ENCODE measurements around the gene SEMA5B. TPM values are rescaled to one million over a fixed set of nuclear protein-coding genes. Genes with fewer than 3 reads are reported as not detected.

Gene SEMA5B
- total and polyA plus RNA-seq, 2 donors: 0.46 to 0.99 TPM

GRCh38 chr3:122988508-122988907 lies 39.1 kb downstream of the SEMA5B start:
- Histone ChIP-seq H3K27me3 (ENCODE audit: control insufficient read depth in 2 of 2, insufficient read depth in 1 of 2, low read length in 1 of 2) (peaks cover 0 to 48% of the 10 kb centered on the region in 2 donors), H3K9me3 (ENCODE audit: control insufficient read depth in 2 of 2, insufficient read depth in 1 of 2, low read length in 1 of 2) (no peaks in the 10 kb centered on the region), H3K27ac (ENCODE audit: low read depth in 1 of 2, low read length in 1 of 2) (no peak overlapping the region), H3K4me3 (ENCODE audit: low read length in 2 of 2) (no peak overlapping the region), H3K4me1 (ENCODE audit: control insufficient read depth in 2 of 2, insufficient read depth in 2 of 2, low read length in 2 of 2) (no peaks in the 10 kb centered on the region), H3K36me3 (ENCODE audit: control insufficient read depth in 2 of 2, insufficient read depth in 2 of 2, low read length in 1 of 2) (no peaks in the 10 kb centered on the region)
- 84% methylated on average over 5 of the region's 5 CpGs for WGBS
- no peak for DNase-seq (ENCODE audit: low read depth in 6 of 9, low spot score in 9 of 9)

DNA sequence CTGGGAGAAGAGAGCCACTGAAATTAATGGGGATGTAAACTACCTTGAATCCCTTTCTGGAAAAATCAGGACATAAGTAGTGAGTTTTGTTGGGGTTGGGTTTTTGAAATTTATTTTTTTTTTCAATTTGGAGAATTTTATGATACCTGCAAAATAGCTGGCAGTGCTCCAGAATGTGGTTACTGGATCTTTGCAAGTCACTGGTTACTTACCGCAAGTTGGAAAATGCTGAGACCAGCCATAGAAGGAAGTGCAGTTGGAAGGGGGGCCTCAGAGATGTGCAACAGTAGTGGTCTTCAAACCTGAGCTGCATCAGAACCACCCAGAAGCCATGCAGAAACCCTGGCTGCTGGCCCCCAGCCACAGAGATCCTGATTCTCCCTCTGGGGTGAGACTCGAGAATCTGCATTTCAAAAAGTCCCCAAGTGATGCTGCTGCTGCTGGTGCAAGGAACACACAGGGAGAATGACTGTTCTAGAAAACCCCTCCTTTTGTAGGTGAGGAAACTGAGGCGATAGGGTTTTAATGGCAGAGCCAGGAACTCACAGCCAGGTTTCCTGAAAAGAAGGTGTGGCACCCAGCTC lies 39.7 kb downstream of the SEMA5B start:
- 31% methylated on average over 3 of the region's 3 CpGs for WGBS
- Histone ChIP-seq H3K36me3 (ENCODE audit: control insufficient read depth in 2 of 2, insufficient read depth in 2 of 2, low read length in 1 of 2) (no peaks in the 10 kb centered on the region), H3K4me1 (ENCODE audit: control insufficient read depth in 2 of 2, insufficient read depth in 2 of 2, low read length in 2 of 2) (no peaks in the 10 kb centered on the region), H3K27me3 (ENCODE audit: control insufficient read depth in 2 of 2, insufficient read depth in 1 of 2, low read length in 1 of 2) (peaks cover 0 to 42% of the 10 kb centered on the region in 2 donors), H3K27ac (ENCODE audit: low read depth in 1 of 2, low read length in 1 of 2) (no peak overlapping the region), H3K4me3 (ENCODE audit: low read length in 2 of 2) (no peak overlapping the region), H3K9me3 (ENCODE audit: control insufficient read depth in 2 of 2, insufficient read depth in 1 of 2, low read length in 1 of 2) (no peaks in the 10 kb centered on the region)
- no peak for DNase-seq (ENCODE audit: low read depth in 6 of 9, low spot score in 9 of 9)

DNA sequence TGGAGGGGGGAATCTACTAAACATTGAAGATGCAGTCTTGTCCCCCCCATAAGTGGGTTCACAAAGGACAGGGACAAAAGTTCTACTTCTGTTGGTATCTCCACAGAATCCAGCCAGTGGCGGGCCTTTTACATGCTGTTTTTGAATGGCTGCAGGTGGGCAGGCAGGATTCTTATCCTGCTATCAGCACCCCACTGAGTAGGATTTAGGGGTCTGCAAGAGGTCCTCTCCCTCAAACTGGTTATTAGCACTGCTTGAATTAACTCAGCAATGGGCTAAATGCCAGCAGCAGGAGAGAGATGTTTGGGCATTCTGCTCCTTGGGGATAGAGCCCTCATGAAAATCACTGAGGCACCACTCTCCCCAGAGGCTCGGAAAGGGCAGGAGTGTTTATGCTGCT lies 40.3 kb downstream of the SEMA5B start:
- H3K4me1 ChIP-seq (ENCODE audit: control insufficient read depth in 2 of 2, insufficient read depth in 2 of 2, low read length in 2 of 2): no peaks in the 10 kb centered on the region
- H3K36me3 ChIP-seq (ENCODE audit: control insufficient read depth in 2 of 2, insufficient read depth in 2 of 2, low read length in 1 of 2): no peaks in the 10 kb centered on the region
- no peaks in the 10 kb centered on the region for H3K9me3 ChIP-seq (ENCODE audit: control insufficient read depth in 2 of 2, insufficient read depth in 1 of 2, low read length in 1 of 2)
- no peak overlapping the region for H3K4me3 ChIP-seq (ENCODE audit: low read length in 2 of 2)
- H3K27ac ChIP-seq (ENCODE audit: low read depth in 1 of 2, low read length in 1 of 2): no peak overlapping the region
- WGBS: 97% methylated on average over 2 of the region's 2 CpGs
- H3K27me3 ChIP-seq (ENCODE audit: control insufficient read depth in 2 of 2, insufficient read depth in 1 of 2, low read length in 1 of 2): peaks cover 0 to 37% of the 10 kb centered on the region in 2 donors
- DNase-seq (ENCODE audit: low read depth in 6 of 9, low spot score in 9 of 9): no peak

DNA sequence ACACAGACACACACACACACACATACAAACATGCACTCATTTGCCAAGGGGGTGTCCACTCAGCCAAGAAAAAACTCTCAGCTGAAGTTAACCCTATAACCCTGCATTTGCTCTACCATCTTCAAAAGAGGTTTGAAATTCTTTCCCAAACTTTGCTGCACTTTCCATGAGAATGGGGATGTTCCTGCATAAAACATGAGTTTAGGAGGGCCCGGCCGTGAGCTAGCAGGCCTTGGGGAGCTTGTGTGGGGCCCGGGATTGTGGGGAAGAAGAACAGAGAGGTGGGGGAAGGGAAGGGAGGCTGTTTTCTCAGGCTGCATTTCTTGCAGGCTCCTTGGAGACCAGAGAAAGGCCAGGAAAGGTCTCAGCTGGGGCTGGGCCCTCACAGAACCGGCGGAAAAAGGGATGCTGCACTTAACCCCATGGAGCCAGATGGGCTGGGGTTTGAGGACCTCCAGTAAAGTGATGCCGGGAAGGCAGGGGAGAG lies 40.8 kb downstream of the SEMA5B start:
- WGBS: 83% methylated on average over 6 of the region's 6 CpGs
- Histone ChIP-seq H3K27ac (ENCODE audit: low read depth in 1 of 2, low read length in 1 of 2) (no peak overlapping the region), H3K27me3 (ENCODE audit: control insufficient read depth in 2 of 2, insufficient read depth in 1 of 2, low read length in 1 of 2) (peaks cover 0 to 34% of the 10 kb centered on the region in 2 donors), H3K4me3 (ENCODE audit: low read length in 2 of 2) (no peak overlapping the region), H3K4me1 (ENCODE audit: control insufficient read depth in 2 of 2, insufficient read depth in 2 of 2, low read length in 2 of 2) (no peaks in the 10 kb centered on the region), H3K36me3 (ENCODE audit: control insufficient read depth in 2 of 2, insufficient read depth in 2 of 2, low read length in 1 of 2) (no peaks in the 10 kb centered on the region), H3K9me3 (ENCODE audit: control insufficient read depth in 2 of 2, insufficient read depth in 1 of 2, low read length in 1 of 2) (no peaks in the 10 kb centered on the region)
- DNase-seq (ENCODE audit: low read depth in 6 of 9, low spot score in 9 of 9): no peak

DNA sequence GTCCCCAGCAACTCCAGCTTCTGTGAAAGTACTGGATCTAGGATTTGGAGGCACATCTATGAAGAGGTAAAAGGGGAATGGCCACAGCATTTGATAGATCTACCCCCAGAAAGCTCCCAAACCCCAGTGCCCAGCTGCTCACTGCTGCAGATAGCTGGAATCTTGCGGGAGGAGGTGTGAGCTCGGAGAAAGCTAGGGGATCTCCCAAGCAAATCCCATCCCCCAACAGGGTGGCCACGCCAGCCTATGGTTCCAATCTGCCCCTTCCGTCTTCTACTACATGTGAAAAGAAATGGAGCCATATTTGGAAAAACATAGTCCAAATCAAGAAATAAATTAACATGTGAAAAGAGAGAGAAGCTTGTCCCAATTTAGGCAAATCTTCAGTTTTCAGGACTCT lies 42.0 kb downstream of the SEMA5B start:
- WGBS: 92% methylated on average over 4 of the region's 4 CpGs
- peaks cover 0 to 25% of the 10 kb centered on the region in 2 donors for H3K27me3 ChIP-seq (ENCODE audit: control insufficient read depth in 2 of 2, insufficient read depth in 1 of 2, low read length in 1 of 2)
- H3K36me3 ChIP-seq (ENCODE audit: control insufficient read depth in 2 of 2, insufficient read depth in 2 of 2, low read length in 1 of 2): no peaks in the 10 kb centered on the region
- DNase-seq (ENCODE audit: low read depth in 6 of 9, low spot score in 9 of 9): no peak
- H3K4me1 ChIP-seq (ENCODE audit: control insufficient read depth in 2 of 2, insufficient read depth in 2 of 2, low read length in 2 of 2): no peaks in the 10 kb centered on the region
- H3K9me3 ChIP-seq (ENCODE audit: control insufficient read depth in 2 of 2, insufficient read depth in 1 of 2, low read length in 1 of 2): no peaks in the 10 kb centered on the region
- H3K4me3 ChIP-seq (ENCODE audit: low read length in 2 of 2): no peak overlapping the region
- no peak overlapping the region for H3K27ac ChIP-seq (ENCODE audit: low read depth in 1 of 2, low read length in 1 of 2)

DNA sequence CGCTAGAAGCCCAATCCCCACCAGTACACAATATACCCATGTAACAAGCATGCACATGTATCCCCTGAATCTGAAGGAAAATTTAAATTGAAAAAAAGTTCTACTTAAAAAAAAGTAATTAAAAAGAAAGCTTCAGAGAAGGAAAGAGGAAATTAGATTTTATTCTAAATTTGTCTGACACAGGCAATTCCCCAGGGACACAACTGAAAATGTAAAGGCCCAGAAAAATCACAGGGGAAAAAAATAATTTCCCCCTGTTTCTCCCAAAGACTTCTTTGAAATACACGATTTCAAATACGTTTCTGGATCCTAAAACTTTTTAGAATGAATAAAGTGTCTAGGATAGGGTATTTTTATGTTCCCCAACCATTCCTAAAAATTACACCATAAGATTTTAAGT lies 42.9 kb downstream of the SEMA5B start:
- Histone ChIP-seq H3K4me3 (ENCODE audit: low read length in 2 of 2) (no peak overlapping the region), H3K36me3 (ENCODE audit: control insufficient read depth in 2 of 2, insufficient read depth in 2 of 2, low read length in 1 of 2) (no peaks in the 10 kb centered on the region), H3K27me3 (ENCODE audit: control insufficient read depth in 2 of 2, insufficient read depth in 1 of 2, low read length in 1 of 2) (peaks cover 0 to 23% of the 10 kb centered on the region in 2 donors), H3K27ac (ENCODE audit: low read depth in 1 of 2, low read length in 1 of 2) (no peak overlapping the region), H3K4me1 (ENCODE audit: control insufficient read depth in 2 of 2, insufficient read depth in 2 of 2, low read length in 2 of 2) (no peaks in the 10 kb centered on the region), H3K9me3 (ENCODE audit: control insufficient read depth in 2 of 2, insufficient read depth in 1 of 2, low read length in 1 of 2) (no peaks in the 10 kb centered on the region)
- 96% methylated on average over 3 of the region's 3 CpGs for WGBS
- DNase-seq (ENCODE audit: low read depth in 6 of 9, low spot score in 9 of 9): no peak

GRCh38 chr3:122984007-122984406 lies 43.6 kb downstream of the SEMA5B start:
- H3K9me3 ChIP-seq (ENCODE audit: control insufficient read depth in 2 of 2, insufficient read depth in 1 of 2, low read length in 1 of 2): no peaks in the 10 kb centered on the region
- H3K4me3 ChIP-seq (ENCODE audit: low read length in 2 of 2): no peak overlapping the region
- no peak overlapping the region for H3K27ac ChIP-seq (ENCODE audit: low read depth in 1 of 2, low read length in 1 of 2)
- no peak for DNase-seq (ENCODE audit: low read depth in 6 of 9, low spot score in 9 of 9)
- H3K27me3 ChIP-seq (ENCODE audit: control insufficient read depth in 2 of 2, insufficient read depth in 1 of 2, low read length in 1 of 2): peaks cover 0 to 18% of the 10 kb centered on the region in 2 donors
- WGBS: 96% methylated on average over 11 of the region's 11 CpGs
- no peaks in the 10 kb centered on the region for H3K36me3 ChIP-seq (ENCODE audit: control insufficient read depth in 2 of 2, insufficient read depth in 2 of 2, low read length in 1 of 2)
- peaks cover 0 to 3% of the 10 kb centered on the region in 2 donors for H3K4me1 ChIP-seq (ENCODE audit: control insufficient read depth in 2 of 2, insufficient read depth in 2 of 2, low read length in 2 of 2)

DNA sequence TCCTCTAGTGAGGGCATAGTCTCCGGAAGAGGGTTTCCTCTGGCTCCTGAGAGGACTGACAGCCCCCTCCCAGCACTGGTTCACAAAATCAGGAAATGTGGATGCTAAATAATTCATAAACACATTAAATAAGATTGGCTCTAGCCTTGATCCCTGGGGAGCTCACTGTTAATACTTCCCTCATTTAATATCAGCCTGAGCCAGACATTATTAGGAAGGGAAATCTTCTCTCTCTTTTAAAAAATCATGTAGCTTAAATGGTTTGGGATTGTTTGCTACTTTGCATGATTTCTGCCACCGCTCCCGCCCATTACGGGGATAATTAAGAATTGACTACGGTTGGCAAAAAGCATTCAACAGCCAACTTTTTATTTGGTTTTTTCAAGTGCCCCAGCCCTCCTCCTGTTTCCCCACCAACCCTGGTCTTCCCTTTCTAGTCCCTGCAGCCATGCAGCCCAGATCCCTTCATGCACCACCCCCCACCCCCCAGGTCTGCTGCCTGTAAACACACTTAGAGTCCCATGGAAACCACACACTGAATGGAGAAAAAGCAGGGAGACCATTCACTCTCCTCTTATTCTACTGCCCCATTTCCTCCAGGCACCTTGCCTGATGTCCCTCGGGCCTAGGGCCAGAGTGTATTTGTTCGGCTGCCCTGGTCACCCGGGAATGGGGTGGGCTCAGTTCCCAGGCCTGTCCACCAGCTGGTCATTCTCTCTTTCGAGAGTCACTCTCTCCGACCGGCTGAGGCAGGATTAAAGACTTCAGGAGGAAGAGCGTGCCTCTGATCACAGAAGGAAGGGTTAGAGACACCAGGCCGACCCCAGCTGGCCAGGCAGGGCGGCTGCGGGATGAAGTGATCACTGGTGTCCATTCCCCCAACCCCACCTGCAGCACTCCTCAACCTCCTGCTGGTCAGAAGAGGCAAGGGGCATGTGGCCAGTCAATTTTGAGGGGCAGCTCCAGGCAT lies 45.1 kb downstream of the SEMA5B start:
- no peak overlapping the region for H3K4me3 ChIP-seq (ENCODE audit: low read length in 2 of 2)
- H3K27me3 ChIP-seq (ENCODE audit: control insufficient read depth in 2 of 2, insufficient read depth in 1 of 2, low read length in 1 of 2): peaks cover 0 to 9% of the 10 kb centered on the region in 2 donors
- no peak overlapping the region for H3K27ac ChIP-seq (ENCODE audit: low read depth in 1 of 2, low read length in 1 of 2)
- peaks cover 2 to 17% of the 10 kb centered on the region in 2 donors for H3K4me1 ChIP-seq (ENCODE audit: control insufficient read depth in 2 of 2, insufficient read depth in 2 of 2, low read length in 2 of 2)
- no peaks in the 10 kb centered on the region for H3K36me3 ChIP-seq (ENCODE audit: control insufficient read depth in 2 of 2, insufficient read depth in 2 of 2, low read length in 1 of 2)
- WGBS: 97% methylated on average over 15 of the region's 15 CpGs
- no peaks in the 10 kb centered on the region for H3K9me3 ChIP-seq (ENCODE audit: control insufficient read depth in 2 of 2, insufficient read depth in 1 of 2, low read length in 1 of 2)
- DNase-seq (ENCODE audit: low read depth in 6 of 9, low spot score in 9 of 9): no peak

GRCh38 chr3:122979211-122979610 lies 48.4 kb downstream of the SEMA5B start:
- H3K27ac ChIP-seq (ENCODE audit: low read depth in 1 of 2, low read length in 1 of 2): no peak overlapping the region
- no peak overlapping the region for H3K4me3 ChIP-seq (ENCODE audit: low read length in 2 of 2)
- peak in 1 of 9 donors; percentile 20 for DNase-seq (ENCODE audit: low read depth in 6 of 9, low spot score in 9 of 9)
- no peaks in the 10 kb centered on the region for H3K9me3 ChIP-seq (ENCODE audit: control insufficient read depth in 2 of 2, insufficient read depth in 1 of 2, low read length in 1 of 2)
- WGBS: 90% methylated on average over 8 of the region's 8 CpGs
- no peaks in the 10 kb centered on the region for H3K36me3 ChIP-seq (ENCODE audit: control insufficient read depth in 2 of 2, insufficient read depth in 2 of 2, low read length in 1 of 2)
- peaks cover 10 to 45% of the 10 kb centered on the region in 2 donors for H3K4me1 ChIP-seq (ENCODE audit: control insufficient read depth in 2 of 2, insufficient read depth in 2 of 2, low read length in 2 of 2)
- peaks cover 0 to 2% of the 10 kb centered on the region in 2 donors for H3K27me3 ChIP-seq (ENCODE audit: control insufficient read depth in 2 of 2, insufficient read depth in 1 of 2, low read length in 1 of 2)

Data from thymus (tissue), 11 donors.